Glomerular visceral epithelial cell (primary cell): Measurements from ENCODE around the gene LIMS2.

Experiments
- DNase-seq: peaks from one replicate; pipeline ENCODE4 v3.0.0-alpha.2; 2016; ENCODE audit errors: extremely low spot score

Gene LIMS2

DNA sequence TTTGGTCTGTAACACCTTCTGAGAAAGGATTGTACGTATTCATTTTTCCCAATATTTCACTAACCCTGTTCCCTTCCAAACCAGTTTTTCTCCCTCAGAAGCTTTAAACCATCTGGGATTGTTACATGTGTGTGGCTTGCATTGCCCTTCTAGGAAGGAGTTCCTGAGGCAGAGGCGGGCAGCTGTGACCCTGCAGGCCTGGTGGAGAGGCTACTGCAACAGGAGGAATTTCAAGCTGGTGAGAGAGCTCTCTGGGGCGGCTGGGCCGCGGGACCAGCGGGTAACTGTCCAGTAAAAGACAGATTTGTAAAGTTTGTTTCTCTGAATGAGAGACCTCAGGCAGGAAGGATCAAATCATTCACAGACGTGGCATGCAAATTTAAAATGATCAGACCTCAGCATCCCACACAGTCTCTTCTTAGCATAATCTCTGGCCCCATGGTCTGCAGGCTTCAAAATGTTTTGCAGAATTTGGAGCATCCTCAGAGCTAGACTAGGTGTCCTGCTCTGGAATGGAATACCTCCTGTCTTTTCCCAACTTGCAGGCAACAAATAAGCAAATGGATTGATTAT is 69.6 kb downstream of the LIMS2 start:
- DNase-seq: no peak

DNA sequence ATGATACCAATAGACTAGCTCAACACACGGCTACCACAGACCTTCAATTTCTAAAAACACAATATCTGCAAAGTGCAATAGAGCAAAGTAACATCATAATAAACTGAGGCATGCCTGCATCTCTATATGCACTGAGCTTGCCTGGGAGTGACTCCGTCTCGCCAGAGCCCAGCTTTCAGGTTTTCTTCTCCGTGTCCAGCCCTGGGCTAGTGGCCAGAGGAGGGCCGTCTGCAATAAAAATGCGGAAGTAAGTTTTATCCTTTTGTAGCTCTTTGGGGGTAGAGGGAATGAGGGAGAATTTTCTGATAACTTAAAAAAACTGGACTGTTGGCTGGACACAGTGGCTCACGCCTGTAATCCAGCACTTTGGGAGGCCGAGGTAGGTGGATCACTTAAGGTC is 70.3 kb downstream of the LIMS2 start:
- DNase-seq: no peak

DNA sequence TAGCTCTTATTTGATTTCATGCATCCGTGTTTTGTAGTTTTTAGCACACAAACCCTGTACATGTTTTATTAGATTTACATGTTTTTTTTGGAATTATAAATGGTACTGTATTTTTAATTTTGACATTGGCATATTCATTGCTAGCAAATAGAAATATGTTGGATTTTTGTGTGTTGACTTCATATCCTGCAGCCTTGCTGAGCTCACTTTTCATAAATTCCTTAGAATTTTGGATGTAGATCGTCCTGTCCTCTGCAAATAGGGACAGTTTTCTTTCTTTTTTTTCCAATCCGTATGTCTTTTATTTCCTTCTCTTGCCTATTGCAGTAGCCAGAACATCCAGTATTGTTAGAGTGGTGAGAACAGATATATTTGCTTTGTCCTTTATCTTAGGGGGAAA is 76.1 kb downstream of the LIMS2 start:
- DNase-seq: no peak

DNA sequence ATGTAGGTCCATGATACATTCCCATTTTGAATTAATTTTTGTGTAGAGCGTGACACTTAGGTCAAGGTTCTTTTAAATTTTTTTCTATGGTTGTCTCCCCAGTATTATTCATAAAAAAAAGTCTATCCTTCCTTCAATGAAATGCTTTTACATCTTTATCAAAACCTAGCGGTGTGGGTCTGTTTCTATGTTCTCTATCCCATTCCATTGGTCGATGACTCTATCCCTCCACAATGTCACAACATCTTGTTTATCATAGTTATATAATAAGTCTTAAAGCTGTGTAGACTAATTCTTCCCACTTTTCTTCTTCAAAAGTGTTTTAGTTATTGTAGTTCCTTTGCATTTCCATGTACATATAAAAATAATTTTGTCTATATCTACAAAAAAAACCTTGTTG is 76.6 kb downstream of the LIMS2 start:
- DNase-seq: no peak

DNA sequence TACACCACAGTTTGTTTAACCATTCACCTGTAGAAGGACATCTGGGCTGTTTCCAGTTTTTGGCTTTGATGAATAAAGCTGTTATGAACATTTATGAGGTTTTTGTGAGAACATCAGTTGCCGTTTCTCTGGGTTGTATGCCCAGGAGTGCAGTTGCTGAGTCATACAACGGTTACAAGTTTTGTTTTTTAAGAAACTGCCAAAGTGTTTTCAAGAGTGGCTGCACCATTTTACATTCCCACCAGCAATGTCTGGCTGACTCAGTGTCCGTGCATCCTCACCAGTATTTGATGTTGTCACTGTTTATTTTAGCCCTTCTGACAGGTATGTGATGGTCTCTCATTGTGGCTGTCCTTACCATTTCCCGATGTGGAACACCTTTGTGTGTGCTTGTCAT is 77.3 kb downstream of the LIMS2 start:
- DNase-seq: no peak

DNA sequence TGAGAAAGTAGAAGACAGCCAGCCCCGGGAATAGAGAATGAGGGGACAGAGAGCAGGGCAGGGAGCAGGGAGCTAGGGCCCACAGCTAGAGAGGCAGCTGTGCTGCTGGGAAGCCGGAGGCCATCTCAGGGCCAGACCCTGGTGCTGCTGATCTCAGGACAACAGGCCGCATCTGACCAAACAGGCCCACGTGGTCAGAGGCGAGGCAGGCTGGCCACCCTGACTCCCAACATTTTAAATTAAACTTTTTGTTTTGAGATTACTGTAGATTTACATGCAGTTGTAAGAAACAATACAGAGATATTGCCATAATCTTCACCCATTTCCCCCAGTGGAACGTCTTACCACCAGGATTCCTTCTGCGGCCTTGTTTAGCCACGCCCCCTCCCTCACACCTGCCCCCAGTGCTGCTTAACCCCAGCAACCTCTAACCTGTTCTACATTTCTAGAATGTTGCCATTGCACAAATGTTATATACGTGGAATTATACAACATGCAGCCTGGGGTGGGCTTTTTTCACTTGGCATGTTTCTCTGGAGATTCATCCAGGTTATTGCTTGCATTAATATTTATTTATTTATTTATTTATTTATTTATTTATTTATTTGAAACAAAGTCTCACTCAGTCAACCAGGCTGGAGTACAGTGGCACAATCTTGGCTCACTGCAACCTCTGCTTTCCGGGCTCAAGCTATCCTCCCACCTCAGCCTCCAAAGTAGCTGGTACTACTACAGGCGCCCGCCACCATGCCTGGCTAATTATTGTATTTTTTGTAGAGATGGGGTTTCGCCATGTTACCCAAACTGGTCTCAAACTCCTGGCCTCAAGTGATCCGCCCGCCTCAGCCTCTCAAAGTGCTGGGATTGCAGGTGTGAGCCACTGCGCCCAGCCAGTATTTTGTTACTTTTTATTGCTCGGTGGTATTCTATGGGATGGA is 78.0 kb downstream of the LIMS2 start:
- DNase-seq: no peak

DNA sequence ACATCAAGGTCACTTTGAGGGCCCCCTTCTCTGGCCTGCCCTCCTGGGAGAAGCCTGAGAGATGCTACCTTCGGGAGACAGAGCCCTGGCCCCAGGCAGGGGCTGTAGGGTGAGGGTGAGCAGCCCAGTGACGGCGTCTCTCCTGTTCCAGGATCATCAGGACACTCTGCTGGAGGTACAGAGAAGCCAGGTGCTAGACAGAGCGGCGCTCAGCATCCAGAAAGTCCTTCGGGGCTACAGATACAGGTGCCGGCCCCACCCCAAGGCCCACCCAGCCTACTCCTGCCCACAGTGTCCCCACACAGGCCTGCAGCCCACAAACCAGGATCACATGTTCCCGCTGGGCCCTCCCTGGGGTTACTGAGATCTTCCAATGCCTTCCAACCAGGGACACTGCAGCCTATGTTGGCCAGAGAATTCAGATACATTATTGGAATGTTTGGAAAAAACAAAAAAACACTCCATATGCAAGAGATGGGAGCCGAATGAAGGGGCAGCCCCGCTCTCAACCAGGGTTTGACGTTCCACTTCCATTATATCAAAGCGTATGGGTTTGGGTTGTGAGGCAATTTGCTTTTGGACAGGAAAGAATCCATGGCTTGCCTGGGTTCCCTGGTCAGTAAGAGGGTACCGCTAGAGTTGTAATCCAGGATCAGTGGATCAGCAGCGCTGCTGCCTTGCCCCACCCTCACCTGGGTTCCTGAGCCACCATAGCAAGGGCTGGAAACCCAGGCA is 78.9 kb downstream of the LIMS2 start:
- no peak for DNase-seq

DNA sequence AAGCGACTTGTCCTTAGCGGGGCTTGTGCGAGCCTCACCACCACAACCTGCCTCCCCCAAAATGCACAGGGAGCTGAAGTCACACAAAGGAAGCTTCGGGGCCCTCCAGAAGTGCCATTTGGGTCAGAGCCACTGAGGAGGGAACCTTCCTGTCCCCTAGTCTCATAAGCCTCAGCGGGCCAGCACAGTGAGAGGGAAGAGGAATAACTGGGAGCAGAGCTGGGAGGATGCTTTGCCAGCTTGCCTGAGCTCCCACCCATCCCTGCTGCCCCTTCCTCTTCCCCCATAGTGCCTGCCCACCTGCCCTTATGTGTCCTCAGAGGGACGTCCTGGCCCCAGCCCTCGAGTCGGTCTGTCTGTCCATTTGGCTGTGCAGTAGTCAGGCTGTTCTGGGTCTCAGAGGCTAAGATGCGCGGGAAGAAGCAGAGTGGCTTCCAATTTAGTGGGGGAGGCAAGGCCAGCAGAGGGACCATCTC is 81.2 kb downstream of the LIMS2 start:
- DNase-seq: no peak

DNA sequence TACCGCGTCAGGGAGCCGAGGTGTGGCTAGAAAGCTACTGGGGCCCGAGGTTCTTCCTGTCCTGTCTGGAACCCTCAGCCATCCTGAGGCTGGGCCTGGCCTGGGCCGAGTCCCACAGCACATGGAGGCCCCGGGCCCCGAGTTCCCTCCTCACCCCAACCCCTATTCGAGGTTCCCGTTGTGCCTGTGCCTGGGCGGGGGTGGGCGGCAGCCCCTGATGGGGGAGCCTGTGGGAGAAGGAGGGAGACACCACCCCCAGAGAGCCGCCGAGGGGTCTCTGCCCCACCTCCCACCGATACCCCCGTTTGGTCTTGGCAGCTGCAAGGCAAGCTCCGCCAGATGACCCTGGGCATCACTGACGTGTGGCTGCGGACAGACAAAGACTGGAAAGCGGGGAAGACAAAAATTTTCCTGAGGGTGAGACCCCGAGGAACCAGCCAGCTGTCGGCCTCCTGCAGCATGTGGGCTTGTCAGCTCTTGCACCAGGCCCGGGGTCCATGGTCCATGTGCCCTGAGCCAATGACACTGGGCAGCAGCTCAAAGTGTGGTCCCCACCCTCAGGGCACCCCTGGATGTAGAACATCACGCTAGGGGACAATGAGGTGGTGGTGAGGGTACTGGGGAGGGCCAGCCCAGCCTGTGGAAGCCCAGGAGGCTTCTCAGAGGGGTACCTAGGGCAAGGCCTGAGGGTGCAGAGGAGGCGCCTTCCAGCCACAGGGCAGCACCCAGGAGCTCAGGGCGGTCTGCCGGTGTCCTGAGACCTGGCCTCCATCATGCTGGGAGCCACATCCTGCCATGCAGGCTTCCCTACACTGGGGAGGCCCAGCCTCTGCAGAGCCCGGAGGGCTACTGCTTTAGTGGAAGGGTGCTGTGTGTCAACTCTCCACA is 81.9 kb downstream of the LIMS2 start:
- no peak for DNase-seq

DNA sequence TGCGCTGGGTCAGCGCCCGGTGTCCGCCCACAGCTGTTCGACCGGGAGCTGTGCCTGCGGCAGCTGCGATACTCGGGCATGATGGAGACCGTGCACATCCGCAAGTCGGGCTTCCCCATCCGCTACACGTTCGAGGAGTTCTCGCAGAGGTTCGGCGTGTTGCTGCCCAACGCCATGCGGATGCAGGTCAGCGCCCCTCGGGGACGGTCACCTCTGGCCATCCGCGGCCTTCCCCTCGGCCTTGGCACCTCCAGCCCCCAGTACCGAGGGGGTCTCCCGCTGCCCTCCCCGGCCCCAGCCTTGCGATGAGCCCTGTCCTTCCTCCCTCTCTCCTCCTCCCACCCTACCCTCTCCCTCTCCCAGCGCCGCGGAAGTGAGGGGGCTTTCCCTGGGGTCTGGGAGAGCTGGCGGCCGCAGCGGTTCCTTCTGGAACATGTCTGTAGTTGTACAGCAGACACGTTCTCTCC is 82.5 kb downstream of the LIMS2 start:
- no peak for DNase-seq

DNA sequence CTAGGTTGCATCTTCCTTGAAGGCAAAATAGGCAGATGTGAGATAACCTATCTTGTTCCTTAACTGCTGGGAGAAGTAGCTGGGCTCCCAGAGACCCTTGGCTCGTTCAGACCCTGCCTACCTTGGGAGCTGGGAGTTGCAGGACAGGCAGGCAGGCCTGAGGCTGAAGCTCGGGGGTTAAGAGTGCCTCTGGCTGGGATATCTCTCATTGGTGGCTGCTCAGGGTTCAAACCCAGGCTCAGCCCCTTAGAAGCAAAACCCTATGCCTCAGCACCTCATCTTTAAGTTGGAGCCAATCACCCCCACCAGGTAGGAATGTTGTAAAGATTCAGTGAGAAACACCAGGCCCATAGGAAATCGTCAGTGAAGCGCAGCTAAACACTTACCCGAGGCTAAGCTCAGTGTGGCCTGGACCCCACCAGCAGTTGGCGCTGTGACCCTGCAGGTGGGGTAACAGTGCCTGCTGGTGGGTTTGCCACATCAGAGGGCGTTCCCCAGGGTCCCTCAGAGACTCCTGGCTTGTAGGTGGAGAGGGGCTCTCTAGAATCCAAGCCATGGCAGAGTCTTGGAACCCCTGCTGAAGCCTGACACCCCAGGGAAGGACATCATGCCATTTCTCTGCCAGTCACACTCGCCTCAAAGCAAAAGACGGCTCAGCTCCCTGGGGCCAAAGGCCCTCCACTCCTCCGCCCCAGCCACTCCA is 84.0 kb downstream of the LIMS2 start:
- DNase-seq: peak; percentile 57

DNA sequence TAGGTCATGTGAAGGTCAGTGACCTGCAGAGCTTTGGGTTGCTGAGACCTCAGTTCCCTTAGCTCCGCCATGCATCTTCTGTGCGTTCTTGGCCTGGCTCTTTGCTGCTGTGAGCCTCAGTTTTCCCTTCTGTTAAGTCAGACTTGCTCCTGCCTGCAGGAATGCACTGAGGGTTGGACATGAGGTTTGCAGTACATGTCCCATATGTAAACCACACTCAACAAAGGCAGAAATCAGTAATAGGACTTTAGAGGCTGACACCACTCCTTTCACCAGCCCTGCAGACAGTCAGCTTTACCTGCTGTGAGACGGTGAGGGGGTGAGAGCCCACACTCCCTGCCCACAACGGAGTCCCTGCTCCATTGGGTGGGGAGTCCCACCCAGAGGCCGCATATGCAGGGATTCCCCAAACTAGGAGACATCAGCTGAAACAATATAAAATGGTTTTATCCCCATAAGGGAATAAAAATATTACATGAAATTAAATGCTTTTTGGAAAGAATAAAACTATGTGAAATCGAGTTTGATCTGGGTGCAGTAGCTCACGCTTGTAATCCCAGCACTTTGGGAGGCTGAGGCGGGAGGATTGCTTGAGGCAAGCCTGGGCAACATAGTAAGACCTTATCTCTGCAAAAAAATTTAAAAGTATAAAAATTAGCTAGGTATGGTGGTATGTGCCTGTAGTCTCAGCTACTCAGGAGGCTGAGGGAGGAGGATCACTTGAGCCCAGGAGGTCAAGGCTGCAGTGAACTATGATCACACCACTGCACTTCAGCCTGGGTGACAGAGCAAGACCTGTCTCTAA is 84.7 kb downstream of the LIMS2 start:
- DNase-seq: no peak

DNA sequence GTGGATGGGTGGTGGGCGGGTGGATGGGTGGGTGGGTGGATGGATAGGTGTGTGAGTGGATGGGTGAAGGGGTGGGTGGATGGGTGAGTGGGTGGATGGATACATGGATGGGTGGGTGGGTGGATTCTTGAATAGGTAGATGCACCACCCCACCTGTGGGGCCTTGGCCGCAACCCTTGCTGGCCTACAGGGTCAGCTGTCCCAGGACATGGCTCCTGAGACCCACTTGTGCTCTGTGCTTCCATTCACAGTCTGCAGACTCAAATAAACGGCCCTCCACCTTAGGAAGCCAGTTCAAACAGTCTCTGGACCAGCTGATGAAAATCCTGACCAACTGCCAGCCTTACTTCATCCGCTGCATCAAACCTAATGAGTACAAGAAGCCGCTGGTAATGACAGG is 85.5 kb downstream of the LIMS2 start:
- no peak for DNase-seq

DNA sequence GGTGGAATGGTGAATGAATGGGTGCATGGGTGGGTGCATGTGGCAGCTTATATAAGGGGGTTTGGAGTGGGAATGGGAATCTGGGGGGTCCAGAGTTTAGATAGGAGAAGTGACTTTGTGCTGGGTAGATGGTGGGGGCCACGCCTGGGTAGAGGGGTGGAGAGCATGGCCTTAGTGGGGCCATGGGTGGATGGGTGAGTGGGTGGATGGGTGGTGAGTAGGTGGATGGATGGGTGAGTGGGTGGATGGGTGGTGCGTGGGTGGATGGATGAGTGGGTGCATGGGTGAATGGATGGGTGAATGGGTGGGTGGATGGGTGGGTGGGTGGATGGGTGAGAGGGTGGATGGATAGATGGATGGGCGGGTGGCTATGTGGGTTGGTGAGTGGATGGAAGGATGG is 86.0 kb downstream of the LIMS2 start:
- DNase-seq: no peak
